K562 (cell line): ENCODE results near the gene SLC48A1. TPM values are rescaled to one million over a fixed set of nuclear protein-coding genes. Genes with fewer than 3 reads are reported as not detected.

Experiments
- DACH1 ChIP-seq: fragments of 450-650 bp; IDR thresholded peaks from 2 replicates; pipeline ENCODE4 v1.6.1; 2018; ENCODE audit not compliant: partially characterized antibody
- KDM1A ChIP-seq, 2 experiments: fragments of 450-650 bp; IDR thresholded peaks; 2 replicates each; pipeline ENCODE4 v1.6.1; 2016; ENCODE audit warnings: mild to moderate bottlenecking in 2 of 2
- MAFG ChIP-seq: fragments of 450-650 bp; conservative IDR thresholded peaks from 2 replicates; pipeline ENCODE4 v1.6.1; 2016; ENCODE audit warnings: missing genetic modification characterization, missing compliant biosample characterization
- NCOA6 ChIP-seq: fragments of 450-650 bp; IDR thresholded peaks from 2 replicates; pipeline ENCODE4 v1.6.1; 2017; ENCODE audit warnings: mild to moderate bottlenecking
- NELFE ChIP-seq: IDR thresholded peaks from 2 replicates; pipeline ENCODE4 v1.6.1; 2011; ENCODE audit warnings: mild to moderate bottlenecking; ENCODE audit not compliant: insufficient read depth, insufficient read length
- RNF2 ChIP-seq: sonication (generic); IDR thresholded peaks from 2 replicates; pipeline ENCODE4 v1.6.1; 2016
- ZBTB49 ChIP-seq: sonication (generic); formaldehyde crosslinking; IDR thresholded peaks from 2 replicates; pipeline ENCODE4 v1.8.0; 2022; ENCODE audit warnings: missing genetic modification reagents, mild to moderate bottlenecking, borderline replicate concordance
- ZBTB7A ChIP-seq: IDR thresholded peaks from 2 replicates; pipeline ENCODE4 v1.6.1; 2011; ENCODE audit warnings: low read depth, mild to moderate bottlenecking, low read length, moderate library complexity, borderline replicate concordance; ENCODE audit not compliant: control insufficient read depth
- ZEB2 ChIP-seq: fragments of 450-650 bp; IDR thresholded peaks from 2 replicates; pipeline ENCODE4 v1.6.1; 2016
- ZNF174 ChIP-seq: fragments of 250-450 bp; sonication (Bioruptor Pico); IDR thresholded peaks from 2 replicates; pipeline ENCODE4 v1.4.0; 2020; ENCODE audit warnings: mild to moderate bottlenecking
- ZNF175 ChIP-seq: fragments of 200-800 bp; sonication (Bioruptor generic); IDR thresholded peaks from 2 replicates; pipeline ENCODE4 v1.6.1; 2016; ENCODE audit warnings: low read depth, mild to moderate bottlenecking, missing genetic modification characterization, missing compliant biosample characterization
- ZNF384 ChIP-seq: IDR thresholded peaks from 2 replicates; pipeline ENCODE4 v1.6.1; 2012; ENCODE audit warnings: low read depth, low read length, improper control_type of control experiment
- ZNF408 ChIP-seq: fragments of 250-450 bp; sonication (Bioruptor Pico); IDR thresholded peaks from 2 replicates; pipeline ENCODE4 v1.4.0; 2020; ENCODE audit warnings: low read depth, mild to moderate bottlenecking, moderate library complexity
- ZNF77 ChIP-seq: fragments of 250-450 bp; sonication (Bioruptor Pico); IDR thresholded peaks from 2 replicates; pipeline ENCODE4 v1.5.0; 2020
- polyA plus RNA-seq, 8 experiments: library from polyadenylated mRNA; depleted of rRNA in 4 of 8; stranded (reverse) in 5 of 8; unstranded in 3 of 8; fragments of >200 nt; fragmentation: Nextera tagmentation in 2 of 8; fragmentation: Illumina TruSeq in 1 of 8; extraction: Ambion mirVana in 2 of 8; extraction: Trizol in 1 of 8; gene quantifications; 2 replicates each; pipeline versions ENCODE4 v1.2.1 to v1.2.3, GENCODE V29; 2011 to 2014; ENCODE audit warnings: inconsistent platforms in 1 of 8, missing spikeins in 1 of 8
- total RNA-seq, 7 experiments: library from RNA; depleted of rRNA in 6 of 7; stranded (reverse); fragments of >200 nt in 6 of 7; fragmentation: Illumina TruSeq in 2 of 7; extraction: Trizol in 2 of 7; gene quantifications; 2 replicates each; pipeline versions ENCODE4 v1.2.1 to v1.2.3, GENCODE V29; 2011 to 2021; ENCODE audit warnings: low replicate concordance in 1 of 7
- TF ChIP-seq, protein P1 (sequence below): fragments of 250-450 bp; sonication (Bioruptor Pico); IDR thresholded peaks from 2 replicates; pipeline ENCODE4 v1.8.0; 2022; ENCODE audit warnings: inconsistent platforms, mild to moderate bottlenecking, moderate library complexity, borderline replicate concordance
- TF ChIP-seq, protein P2 (sequence below): sonication (generic); formaldehyde crosslinking; IDR thresholded peaks from 2 replicates; pipeline ENCODE4 v1.4.0; 2020; ENCODE audit warnings: mild to moderate bottlenecking, missing genetic modification reagents
- TF ChIP-seq, protein P3 (sequence below), 2 experiments: IDR thresholded peaks in 1 of 2; conservative IDR thresholded peaks in 1 of 2; 2 replicates each; pipeline ENCODE4 v1.6.1; 2016; ENCODE audit warnings: low read depth in 2 of 2, mild to moderate bottlenecking in 1 of 2, missing compliant biosample characterization in 1 of 2, missing genetic modification characterization in 1 of 2, moderate library complexity in 1 of 2
- TF ChIP-seq, protein P4 (sequence below): fragments of 250-450 bp; sonication (Bioruptor Pico); IDR thresholded peaks from 2 replicates; pipeline ENCODE4 v1.5.1; 2021; ENCODE audit warnings: mild to moderate bottlenecking

The SLC48A1 gene
- total and polyA plus RNA-seq, 9 of the 15 experiments (the other 6 are each of a cell fraction or from before 2014, with no cell fraction given): 10.7 to 37.5 (median 18.7) TPM

- TF ChIP-seq, protein P1, sequence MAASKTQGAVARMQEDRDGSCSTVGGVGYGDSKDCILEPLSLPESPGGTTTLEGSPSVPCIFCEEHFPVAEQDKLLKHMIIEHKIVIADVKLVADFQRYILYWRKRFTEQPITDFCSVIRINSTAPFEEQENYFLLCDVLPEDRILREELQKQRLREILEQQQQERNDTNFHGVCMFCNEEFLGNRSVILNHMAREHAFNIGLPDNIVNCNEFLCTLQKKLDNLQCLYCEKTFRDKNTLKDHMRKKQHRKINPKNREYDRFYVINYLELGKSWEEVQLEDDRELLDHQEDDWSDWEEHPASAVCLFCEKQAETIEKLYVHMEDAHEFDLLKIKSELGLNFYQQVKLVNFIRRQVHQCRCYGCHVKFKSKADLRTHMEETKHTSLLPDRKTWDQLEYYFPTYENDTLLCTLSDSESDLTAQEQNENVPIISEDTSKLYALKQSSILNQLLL (CRISPR knock-in tag): no peak
- TF ChIP-seq ZNF384 (no peak), ZNF77 (CRISPR knock-in tag) (no peak), ZNF175 (CRISPR knock-in tag) (no peak), ZBTB49 (CRISPR knock-in tag) (no peak), ZBTB7A (no peak), DACH1 (no peak), KDM1A (IDR thresholded peaks at IDR 0.05) (no peak), ZNF408 (CRISPR knock-in tag) (no peak), NELFE (no peak), ZNF174 (CRISPR knock-in tag) (no peak), NCOA6 (no peak), ZEB2 (no peak), RNF2 (no peak), MAFG (tag) (no peak)
- TF ChIP-seq, protein P2, sequence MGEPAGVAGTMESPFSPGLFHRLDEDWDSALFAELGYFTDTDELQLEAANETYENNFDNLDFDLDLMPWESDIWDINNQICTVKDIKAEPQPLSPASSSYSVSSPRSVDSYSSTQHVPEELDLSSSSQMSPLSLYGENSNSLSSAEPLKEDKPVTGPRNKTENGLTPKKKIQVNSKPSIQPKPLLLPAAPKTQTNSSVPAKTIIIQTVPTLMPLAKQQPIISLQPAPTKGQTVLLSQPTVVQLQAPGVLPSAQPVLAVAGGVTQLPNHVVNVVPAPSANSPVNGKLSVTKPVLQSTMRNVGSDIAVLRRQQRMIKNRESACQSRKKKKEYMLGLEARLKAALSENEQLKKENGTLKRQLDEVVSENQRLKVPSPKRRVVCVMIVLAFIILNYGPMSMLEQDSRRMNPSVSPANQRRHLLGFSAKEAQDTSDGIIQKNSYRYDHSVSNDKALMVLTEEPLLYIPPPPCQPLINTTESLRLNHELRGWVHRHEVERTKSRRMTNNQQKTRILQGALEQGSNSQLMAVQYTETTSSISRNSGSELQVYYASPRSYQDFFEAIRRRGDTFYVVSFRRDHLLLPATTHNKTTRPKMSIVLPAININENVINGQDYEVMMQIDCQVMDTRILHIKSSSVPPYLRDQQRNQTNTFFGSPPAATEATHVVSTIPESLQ (CRISPR knock-in tag): no peak
- TF ChIP-seq, protein P3, sequence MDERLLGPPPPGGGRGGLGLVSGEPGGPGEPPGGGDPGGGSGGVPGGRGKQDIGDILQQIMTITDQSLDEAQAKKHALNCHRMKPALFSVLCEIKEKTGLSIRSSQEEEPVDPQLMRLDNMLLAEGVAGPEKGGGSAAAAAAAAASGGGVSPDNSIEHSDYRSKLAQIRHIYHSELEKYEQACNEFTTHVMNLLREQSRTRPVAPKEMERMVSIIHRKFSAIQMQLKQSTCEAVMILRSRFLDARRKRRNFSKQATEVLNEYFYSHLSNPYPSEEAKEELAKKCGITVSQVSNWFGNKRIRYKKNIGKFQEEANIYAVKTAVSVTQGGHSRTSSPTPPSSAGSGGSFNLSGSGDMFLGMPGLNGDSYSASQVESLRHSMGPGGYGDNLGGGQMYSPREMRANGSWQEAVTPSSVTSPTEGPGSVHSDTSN (CRISPR knock-in tag; IDR thresholded peaks at IDR 0.05; ENCODE audit: low read depth): no peak
- TF ChIP-seq, protein P3 (tag; conservative IDR thresholded peaks at IDR 0.05; ENCODE audit: low read depth): no peak
- TF ChIP-seq, protein P4, sequence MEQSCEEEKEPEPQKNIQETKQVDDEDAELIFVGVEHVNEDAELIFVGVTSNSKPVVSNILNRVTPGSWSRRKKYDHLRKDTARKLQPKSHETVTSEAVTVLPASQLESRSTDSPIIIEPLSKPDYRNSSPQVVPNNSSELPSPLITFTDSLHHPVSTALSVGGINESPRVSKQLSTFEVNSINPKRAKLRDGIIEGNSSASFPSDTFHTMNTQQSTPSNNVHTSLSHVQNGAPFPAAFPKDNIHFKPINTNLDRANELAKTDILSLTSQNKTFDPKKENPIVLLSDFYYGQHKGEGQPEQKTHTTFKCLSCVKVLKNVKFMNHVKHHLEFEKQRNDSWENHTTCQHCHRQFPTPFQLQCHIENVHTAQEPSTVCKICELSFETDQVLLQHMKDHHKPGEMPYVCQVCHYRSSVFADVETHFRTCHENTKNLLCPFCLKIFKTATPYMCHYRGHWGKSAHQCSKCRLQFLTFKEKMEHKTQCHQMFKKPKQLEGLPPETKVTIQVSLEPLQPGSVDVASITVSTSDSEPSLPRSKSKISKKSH (CRISPR knock-in tag): no peak
Observed at GRCh38 chr12:47779301-47779942, 6.4 kb downstream of the SLC48A1 start (continued).
